HS-27A (cell line): Measurements from ENCODE around the gene CDH4.

Experiments used
- DNase-seq: peaks from one replicate; pipeline ENCODE4 v3.0.0-alpha.2; 2012; ENCODE audit warnings: low read depth, missing footprints

CDH4 gene

GRCh38 chr20:61900011-61900944 is 648.2 kb downstream of the CDH4 start:
- DNase-seq: no peak

GRCh38 chr20:61900945-61901293 is 648.9 kb downstream of the CDH4 start:
- DNase-seq: no peak

GRCh38 chr20:61901392-61902220 is 649.5 kb downstream of the CDH4 start:
- no peak for DNase-seq

- no peak for DNase-seq
Observed at GRCh38 chr20:61902221-61902869, 650.3 kb downstream of the CDH4 start.

- DNase-seq: no peak
Observed at GRCh38 chr20:61903575-61904340, 651.7 kb downstream of the CDH4 start.

GRCh38 chr20:61904456-61904855 is 652.4 kb downstream of the CDH4 start:
- DNase-seq: no peak

- no peak for DNase-seq
Observed at GRCh38 chr20:61905781-61906523, 653.9 kb downstream of the CDH4 start.

GRCh38 chr20:61907081-61907891 is 655.2 kb downstream of the CDH4 start:
- no peak for DNase-seq

- DNase-seq: no peak
Observed at GRCh38 chr20:61908057-61909026, 656.3 kb downstream of the CDH4 start.

- no peak for DNase-seq
Observed at GRCh38 chr20:61909028-61909427, 657.0 kb downstream of the CDH4 start.

GRCh38 chr20:61909821-61910220 is 657.8 kb downstream of the CDH4 start:
- DNase-seq: no peak

- DNase-seq: no peak
Observed at GRCh38 chr20:61911824-61912223, 659.8 kb downstream of the CDH4 start.

GRCh38 chr20:61912665-61913422 is 660.8 kb downstream of the CDH4 start:
- DNase-seq: no peak

GRCh38 chr20:61913423-61914225 is 661.6 kb downstream of the CDH4 start:
- no peak for DNase-seq

GRCh38 chr20:61915101-61915500 is 663.0 kb downstream of the CDH4 start:
- no peak for DNase-seq

- no peak for DNase-seq
Observed at GRCh38 chr20:61916318-61916891, 664.3 kb downstream of the CDH4 start.
